ENCODE measurements around the gene ELMO1.

DNA sequence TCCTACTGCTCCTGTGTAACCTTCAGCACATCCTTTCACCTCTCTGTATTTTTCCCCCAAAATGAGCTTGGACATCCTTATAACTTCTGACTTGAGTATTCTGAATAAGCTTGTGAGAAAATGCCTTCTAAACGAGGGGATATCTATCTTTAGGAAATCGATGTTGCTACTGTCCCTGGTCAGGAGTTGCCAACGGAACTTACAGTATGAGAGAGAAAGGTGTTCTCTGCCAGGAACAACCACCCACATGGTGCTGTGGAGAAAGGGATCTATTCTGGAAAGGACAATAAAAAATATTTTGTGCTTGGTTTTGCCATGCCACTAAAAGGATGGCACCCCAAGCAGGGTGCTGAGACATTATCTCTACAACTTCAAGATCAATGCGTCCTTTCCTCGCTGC, 537.8 kb downstream of the ELMO1 start:
- TF ChIP-seq POLR2AphosphoS5 (IDR thresholded peaks at IDR 0.05; ENCODE audit: low read depth, low read length) (no peak), POLR2A (IDR thresholded peaks at IDR 0.05; ENCODE audit: low read depth, low read length) (no peak), TAF1 (IDR thresholded peaks at IDR 0.05; ENCODE audit: borderline replicate concordance, low read depth, low read length) (no peak)

Measured in GM12892 (cell line).